GM12872 (cell line): ENCODE measurements around the gene CST3.

Experiments
- CTCF ChIP-seq: IDR thresholded peaks from 3 replicates; pipeline ENCODE4 v1.5.1; 2011; ENCODE audit warnings: low read depth, mild to moderate bottlenecking, low read length, moderate library complexity; ENCODE audit not compliant: insufficient read depth

CST3 gene

GRCh38 chr20:23596579-23597250 is 41.0 kb downstream of the CST3 start:
- no peak for TF ChIP-seq CTCF

GRCh38 chr20:23595941-23596340 is 41.8 kb downstream of the CST3 start:
- TF ChIP-seq CTCF = no peak

- TF ChIP-seq CTCF = no peak
Measured at GRCh38 chr20:23588434-23589403, 49.0 kb downstream of the CST3 start.

GRCh38 chr20:23587631-23588030 is 50.1 kb downstream of the CST3 start:
- no peak for TF ChIP-seq CTCF

- TF ChIP-seq CTCF = no peak
Measured at GRCh38 chr20:23586735-23587525, 50.8 kb downstream of the CST3 start.

GRCh38 chr20:23585808-23586734 is 51.7 kb downstream of the CST3 start:
- TF ChIP-seq CTCF = no peak
